SW480 (cell line): ENCODE data around the gene KIF19.

Experiments
- DNase-seq: peaks from one replicate; pipeline ENCODE4 v3.0.0-alpha.2; 2016; ENCODE audit warnings: low spot score

KIF19 gene

DNA sequence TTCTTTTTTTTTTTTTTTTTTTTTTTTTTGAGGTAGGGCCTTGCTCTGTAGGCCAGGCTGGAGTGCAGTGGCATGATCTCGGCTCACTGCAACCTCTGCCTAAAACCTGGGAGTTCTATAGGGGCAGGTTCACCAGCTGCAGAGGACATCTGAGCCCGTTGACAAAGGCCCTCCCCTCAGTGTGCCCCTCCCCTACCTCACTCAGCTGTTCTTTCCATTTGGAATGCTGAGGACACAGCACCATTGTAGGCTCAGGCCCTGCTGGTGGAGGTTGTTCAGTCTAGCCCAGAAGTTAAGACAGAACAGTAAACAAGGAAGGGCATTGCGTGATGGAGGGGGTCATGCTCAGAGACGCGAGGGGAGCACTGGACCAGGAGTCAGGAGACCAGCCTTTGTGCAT is 21.8 kb upstream of the KIF19 start:
- DNase-seq = no peak

DNA sequence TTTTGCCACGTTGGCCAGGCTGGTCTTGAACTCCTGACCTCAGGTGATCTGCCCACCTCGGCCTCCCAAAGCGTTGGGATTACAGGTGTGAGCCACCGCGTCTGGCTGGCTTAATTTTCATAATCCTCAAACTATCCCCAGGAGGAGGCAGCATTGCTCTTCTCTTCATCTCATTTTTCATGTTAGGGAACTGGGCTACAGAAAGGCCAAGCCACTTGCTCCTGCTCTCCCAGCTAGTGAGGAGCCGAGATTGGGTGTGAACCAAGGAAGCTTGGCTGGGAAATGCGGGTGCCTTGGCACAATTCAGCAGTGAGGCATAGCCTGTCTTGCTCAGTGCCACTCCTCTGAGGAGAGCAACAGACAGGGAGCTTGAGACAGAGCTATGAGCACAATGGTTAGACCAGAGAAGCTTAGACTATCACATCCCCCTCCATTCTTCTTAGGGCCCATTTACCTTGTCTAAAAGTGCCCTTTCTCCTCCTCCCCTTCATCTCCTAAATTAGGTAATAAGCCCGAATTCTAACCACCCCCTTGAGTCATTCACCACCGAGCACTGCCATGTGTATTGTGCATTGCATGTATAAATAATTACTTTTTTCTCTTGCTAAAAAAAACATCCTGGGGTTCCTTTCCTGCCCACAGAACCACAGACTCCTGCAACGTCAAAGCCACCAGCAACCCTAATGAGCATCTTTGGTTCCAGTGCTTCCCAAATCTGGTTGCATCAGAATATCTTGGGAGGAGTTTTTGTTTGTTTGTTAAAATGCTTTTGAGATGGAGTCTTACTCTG is 20.0 kb upstream of the KIF19 start:
- DNase-seq = peak; percentile 14

DNA sequence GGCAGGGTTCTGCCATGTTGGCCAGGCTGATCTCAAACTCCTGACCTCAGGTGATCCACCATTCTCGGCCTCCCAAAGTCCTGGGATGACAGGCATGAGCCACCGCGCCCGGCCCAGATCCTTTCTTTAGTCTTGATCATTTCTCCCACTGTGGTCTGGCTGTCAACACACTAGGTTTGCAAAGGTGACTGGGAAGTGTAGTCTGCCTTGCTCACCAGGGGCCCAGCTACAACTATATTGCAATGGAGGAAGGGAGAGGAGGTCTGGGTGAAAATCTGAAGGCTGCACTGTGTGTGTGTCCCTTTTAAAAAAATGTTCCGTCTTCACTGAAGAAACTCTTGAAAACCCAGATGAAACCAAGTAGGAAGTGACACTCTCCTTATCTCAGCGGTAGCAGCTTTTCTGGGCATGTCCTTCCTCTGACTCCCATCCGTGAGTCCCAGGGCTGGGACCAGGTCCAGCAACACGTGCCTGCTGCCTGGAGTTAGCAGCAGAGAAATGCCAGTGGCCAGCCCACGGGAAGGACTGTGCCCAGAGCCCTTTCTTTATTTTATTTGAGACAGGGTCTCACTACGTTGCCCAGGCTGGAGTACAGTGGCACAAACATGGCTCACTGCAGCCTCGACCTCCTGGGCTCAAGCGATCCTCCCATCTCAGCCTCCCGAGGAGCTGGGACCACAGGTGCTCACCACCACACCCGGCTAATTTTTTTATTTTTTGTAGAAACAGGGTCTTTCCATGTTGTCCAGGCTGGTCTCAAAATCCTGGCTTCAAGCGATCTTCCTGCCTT is 17.8 kb upstream of the KIF19 start:
- DNase-seq = no peak

- no peak for DNase-seq
Observed at GRCh38 chr17:74309902-74310301, 16.1 kb upstream of the KIF19 start.

DNA sequence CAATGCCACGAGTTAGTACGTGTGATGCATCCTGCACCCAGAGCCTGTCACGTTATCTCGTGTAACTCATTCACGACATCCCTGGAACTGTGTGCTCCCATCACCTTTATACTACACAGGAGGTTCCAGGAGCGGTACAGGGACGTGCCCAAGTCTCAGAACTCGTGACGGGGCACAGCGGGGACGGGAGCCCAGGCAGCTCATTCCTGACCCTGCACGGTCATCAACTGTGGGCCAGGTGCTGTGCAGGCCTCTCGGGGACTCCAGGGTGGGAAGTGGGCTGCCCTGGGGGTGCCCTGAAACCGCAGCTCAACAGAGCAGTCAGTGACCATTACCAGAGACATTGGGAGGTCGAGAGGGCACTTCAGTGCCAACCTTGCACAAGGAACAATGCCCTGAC is 11.1 kb upstream of the KIF19 start:
- no peak for DNase-seq

- no peak for DNase-seq
Observed at GRCh38 chr17:74316220-74316619, 9.8 kb upstream of the KIF19 start.

DNA sequence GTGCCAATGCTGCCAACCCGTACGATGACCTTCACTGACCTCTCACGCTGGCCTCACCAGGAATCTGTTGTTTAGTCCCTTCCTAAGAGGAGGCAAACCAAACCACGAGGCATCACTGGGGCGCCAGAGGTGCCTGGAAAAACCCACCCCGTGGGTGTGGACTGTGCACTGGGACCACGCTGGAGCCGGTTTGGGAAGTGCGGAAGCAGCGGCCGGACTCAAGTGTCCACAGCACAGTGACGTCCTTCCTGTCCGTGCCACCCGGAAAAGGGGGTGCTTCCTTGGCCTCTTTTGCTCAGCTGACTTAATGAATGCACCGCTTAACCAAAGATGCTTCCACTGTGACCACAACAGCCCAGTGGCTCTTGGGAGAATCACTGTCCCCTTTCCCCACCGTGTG is 9.0 kb upstream of the KIF19 start:
- no peak for DNase-seq

DNA sequence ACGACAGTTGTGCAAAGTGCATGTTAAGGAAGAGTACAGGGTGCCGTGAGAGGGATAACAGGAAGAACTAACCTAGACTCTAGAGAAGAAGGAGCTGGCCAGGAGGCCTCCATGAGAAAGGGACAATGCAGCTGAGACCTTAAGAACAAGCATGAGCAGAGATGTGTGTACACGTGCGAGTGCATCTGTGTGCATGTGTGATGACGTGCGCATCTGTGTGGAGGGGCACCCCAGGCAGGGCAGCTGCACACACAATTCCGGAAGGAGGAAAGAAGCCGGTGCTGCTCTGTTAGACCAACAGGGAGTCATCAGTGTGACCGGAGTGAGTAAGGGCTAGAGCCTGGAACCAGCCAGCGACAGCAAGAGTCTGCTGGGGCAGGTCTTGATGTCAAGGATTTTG is 7.6 kb upstream of the KIF19 start:
- no peak for DNase-seq

DNA sequence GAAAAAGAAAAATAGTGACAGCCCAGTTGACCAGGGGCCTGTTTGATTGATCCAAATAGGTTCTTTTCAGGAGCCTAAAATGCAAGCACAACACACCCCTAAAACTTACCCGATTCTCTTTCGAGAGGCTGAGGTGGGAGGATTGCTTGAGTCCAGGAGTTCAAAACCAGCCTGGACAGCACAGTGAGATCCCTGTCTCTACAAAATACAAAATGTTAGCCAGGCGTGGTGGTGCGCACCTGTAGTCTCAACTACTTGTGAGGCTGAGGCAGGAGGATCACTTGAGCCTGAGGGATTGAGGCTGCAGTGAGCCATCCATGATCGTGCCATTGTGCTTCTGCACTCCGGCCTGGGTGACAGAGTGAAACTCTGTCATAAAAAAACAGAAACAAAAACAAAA is 1.5 kb upstream of the KIF19 start:
- no peak for DNase-seq

DNA sequence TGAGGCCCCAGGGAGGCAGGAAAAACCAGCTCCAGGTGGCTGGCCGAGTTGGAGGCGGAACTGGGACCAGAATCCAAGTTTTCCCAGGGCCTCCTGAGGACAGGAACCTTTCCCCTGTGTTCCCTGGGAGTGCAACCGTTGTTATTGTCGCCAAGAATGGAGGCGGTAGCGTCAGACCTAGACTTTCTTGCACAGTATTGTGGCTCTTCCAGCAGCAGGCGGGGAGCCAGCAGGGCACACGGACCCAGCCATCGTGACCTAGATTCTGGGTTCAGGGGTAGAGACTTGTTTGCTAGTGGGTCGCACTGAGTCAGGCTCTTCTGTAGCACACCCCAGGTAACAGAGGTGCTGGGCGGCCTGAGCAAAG is 667 bp upstream of the KIF19 start:
- DNase-seq = no peak

DNA sequence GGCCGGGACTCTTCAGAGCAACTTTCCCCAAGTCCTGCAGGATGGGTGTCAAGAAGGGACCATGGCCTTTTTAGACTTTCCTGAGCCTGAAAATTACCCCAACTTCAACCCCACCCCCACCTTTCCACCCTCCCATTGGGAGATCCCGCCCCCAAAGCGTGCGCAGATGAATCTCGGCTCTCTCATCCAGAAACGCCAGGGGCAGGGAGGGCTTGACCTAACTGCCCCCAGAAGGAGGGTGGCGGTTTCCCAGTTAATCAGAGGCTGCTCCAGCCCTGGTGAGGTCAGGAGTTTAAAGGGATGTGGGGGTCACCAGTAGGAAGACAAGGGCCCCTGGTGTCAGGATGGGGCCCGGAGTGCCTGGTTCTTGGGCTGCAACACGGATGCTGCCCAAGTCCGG is 480 bp downstream of the KIF19 start:
- DNase-seq = no peak

- DNase-seq = no peak
Observed at GRCh38 chr17:74328487-74328886, 2.5 kb downstream of the KIF19 start.

DNA sequence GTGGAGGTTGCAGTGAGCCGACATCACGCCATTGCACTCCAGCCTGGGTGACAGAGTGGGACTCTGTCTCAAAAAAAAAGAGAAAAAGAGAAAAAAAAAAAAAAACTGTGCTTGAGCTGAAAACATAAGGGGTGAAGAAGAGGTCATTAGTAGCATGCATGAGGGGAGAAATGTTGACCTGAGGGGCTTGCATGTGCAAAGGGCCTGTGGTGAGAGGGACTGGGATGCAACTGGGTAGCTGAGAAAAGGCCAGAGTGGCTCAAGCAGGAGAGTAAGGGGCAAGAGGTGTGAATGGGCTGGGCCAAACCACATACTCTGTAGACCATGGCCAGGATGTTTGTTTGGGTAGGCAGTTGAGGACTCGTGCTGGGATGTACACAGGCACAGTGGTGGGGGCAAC is 3.4 kb downstream of the KIF19 start:
- DNase-seq = no peak

- DNase-seq = no peak
Observed at GRCh38 chr17:74330446-74330845, 4.4 kb downstream of the KIF19 start.

GRCh38 chr17:74332017-74332650 is 6.1 kb downstream of the KIF19 start:
- DNase-seq = no peak

DNA sequence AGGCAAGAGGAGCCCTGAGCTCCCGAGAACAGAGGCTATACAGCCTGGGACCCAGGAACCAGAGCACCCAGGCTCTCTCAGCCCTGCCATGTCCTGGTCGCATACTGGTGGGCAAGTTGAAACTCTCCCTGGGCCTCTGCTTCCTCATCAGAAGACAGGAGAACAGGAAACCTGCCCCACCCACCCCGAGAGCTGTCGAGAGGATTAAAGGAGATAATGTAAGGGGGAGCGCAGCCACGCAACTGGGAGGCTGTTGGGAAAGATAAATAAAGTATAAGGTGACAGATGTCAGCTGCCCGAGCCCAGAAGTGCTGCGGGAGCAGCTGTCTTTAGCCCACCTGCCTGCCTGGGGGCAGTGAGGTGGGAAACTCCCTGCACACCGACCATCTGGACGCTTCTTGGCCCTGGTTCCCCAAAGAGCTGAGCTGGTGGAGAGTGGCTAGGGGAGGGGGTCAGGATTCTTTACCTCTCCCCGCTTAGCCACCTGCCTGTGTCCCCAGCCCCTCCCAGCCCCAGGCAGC is 6.8 kb downstream of the KIF19 start:
- DNase-seq = no peak

GRCh38 chr17:74334393-74335039 is 8.5 kb downstream of the KIF19 start:
- no peak for DNase-seq

GRCh38 chr17:74335529-74336062 is 9.6 kb downstream of the KIF19 start:
- DNase-seq = no peak

DNA sequence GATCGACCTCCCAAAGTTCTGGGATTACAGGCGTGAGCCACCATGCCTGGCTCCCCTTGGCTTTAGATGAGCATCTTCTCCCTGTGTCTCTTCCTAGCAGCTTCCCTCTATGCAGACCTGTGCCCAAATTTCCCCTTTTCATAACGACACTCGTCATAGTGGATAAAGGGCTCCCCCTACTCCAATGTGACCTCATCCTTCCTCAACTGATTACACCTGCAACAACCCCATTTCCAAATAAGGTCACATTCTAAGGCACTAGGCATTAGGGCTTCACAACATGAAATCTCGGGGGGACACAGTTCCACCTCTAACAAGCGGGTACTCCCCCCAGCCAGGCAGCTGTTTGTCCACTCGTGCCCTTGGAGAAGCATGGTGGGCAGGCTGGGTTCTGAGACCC is 10.3 kb downstream of the KIF19 start:
- no peak for DNase-seq

DNA sequence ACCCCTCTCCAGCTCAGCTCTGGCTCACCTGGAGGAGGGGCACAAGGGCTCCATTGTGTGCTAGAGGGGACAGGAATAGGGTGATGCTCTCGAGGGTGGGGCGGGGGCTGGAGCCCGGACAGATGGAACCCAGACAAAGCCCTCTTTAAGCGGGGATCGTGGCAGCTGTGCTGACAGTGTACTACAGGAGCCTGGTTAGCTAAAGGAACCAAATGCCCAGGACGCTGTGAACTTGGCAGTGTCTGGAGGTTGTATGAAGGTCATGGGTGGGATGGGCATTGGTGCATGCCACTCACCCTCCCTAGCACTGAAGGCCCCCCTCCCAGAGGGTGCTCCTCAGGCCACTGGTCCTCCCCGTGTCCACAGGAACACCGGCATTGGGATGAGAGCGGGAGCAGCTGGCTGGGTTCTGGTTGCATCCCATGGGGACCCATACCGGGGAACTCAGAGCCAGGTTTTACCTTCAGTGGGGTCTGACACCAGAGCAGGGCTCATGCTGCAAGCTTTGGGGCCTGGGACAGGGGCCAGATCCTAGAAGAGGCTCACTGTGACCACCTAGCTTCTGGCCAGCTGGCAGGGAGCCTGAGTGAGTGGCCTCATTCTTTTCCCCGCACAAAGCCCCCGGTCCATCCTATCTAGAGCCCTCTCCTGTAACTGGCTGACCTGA is 11.9 kb downstream of the KIF19 start:
- peak; percentile 18 for DNase-seq

DNA sequence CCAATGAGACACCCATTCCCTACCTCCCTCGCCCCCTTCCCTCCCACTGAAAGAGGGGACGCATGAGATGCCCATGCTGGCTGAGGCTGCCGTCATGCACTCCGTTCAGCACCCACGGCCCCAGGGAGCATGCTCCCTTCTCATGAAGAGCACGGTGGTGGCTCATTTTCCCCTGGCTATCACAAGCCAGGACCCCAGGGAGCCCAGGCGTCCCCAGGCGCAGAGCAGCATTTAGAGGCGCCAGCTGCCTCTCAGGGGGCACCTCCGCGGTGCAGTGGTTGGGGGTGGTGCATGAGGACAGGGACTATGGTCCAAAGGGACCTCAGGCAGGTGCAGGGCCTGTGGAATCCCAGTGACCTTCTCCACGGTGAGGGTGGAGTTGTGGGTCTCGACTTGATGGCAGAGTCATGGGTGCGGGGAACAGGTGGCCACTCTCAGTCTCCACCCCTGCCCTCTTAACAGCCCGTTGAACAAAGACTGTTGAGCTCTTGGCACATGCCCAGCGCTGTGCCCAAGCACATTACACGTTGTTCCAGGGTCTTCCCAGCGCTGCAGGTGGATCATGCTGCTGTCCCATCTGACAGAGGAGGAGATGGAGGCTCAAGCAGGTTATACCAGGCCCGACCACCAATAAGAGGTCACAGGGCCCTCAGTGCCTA is 13.6 kb downstream of the KIF19 start:
- DNase-seq = no peak
